DMS 273 (cell line): ENCODE measurements around the gene MR1.

Experiments used
- DNase-seq: peaks from one replicate; lab custom pipeline; 2025; ENCODE audit not compliant: unreplicated experiment; lab: John Stamatoyannopoulos, UW

Gene MR1

DNA sequence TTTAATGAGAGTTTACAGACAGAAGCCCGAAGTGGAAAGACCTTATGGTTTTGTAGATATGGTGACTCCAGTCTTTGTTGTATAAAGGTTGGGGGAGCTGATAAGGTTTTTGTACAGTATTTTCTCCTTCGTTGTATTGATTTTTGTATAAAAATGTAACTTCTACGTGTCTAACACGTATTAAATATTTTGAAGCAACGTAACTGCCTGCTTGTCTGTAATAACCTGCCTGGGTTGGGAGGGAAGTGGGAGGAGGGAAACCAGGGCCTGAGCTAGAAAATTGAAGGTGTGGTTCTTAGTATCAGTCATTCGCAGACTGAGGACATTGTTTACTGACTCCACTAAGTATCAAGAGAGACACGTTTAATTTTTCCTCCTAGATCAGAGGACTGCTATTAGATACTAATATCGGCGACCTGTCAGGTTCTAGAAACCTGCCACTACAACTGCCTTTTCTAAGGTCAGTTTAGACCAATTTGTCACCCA, 56.9 kb downstream of the MR1 start:
- DNase-seq = peak; percentile 36

DNA sequence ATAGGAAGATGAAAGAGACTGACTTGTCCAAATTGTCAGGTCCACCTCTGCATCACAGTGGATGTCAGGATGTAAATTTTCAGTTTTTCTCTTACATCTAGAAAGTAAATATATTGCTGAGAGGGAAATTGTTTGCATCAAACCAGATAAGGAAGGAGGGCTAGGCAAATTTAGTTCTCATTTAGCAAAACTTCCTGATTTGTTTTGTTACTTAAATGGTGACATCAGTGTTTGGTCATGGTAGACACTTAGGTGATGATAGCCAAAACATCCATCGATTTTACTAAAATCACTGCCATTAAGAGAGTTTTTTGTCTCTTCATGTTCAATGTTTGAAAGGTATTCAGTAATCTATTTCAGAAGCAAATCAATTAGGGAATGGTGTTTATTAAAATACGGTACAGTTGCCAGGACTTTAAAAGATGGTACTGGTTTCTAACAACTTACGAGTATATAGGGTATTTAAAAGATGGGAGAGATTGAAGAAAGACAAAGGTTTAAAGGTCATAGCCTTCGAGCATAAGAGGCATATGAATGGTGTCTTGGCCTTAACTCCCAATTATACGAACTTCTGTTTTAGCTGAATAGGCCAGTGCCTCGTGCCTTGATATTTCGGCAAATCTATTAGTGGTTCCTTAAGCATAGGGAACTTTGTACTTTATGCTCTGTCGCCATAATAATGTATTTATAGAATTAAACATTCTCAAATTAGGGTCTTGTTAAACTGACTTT, 57.7 kb downstream of the MR1 start:
- no peak for DNase-seq

DNA sequence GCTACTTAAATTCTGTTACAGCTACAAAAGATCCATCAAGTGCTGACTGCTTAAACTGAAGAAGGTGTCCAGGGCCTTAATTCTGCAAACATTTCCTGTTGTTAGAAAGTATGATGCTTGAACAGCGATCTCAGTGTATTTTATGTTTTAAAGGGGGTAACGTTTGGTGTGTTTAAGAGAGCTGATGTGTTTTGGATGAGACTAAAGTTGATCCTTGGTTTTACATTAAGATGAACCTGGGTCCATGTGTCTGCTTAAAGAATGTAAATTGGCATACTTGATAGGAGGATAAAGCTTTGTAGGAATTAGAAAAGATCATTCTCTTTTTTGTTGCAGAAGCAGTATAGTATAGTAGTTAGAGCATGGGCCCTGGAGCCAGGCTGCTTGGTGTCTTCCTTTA, 58.3 kb downstream of the MR1 start:
- DNase-seq = no peak

DNA sequence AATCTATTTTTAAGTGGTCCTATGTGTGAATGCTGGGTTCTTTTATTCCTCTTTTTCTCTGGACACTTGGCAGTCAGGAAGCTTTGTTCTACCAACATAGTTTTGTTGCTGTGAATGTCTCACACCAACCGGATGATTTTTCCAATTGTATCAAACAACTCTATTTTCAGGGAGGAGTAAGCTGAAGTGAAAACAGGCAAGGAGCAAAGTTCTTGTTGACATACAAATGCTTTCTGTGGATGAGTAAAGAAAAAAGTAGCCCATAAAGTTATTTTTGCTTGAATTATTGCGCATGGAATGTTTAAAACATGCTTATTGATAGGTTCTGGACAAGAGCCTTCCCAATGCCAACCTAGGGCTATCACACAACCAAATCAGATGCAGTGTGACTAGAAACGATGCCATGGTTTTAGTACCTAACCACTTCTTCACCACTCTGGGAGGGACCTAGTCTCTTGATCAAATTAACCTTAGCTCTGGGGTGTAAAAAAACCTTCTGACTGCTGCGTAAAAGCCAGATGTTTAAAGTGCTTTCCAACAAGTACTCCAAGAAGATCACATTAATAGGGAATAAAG, 59.2 kb downstream of the MR1 start:
- no peak for DNase-seq

DNA sequence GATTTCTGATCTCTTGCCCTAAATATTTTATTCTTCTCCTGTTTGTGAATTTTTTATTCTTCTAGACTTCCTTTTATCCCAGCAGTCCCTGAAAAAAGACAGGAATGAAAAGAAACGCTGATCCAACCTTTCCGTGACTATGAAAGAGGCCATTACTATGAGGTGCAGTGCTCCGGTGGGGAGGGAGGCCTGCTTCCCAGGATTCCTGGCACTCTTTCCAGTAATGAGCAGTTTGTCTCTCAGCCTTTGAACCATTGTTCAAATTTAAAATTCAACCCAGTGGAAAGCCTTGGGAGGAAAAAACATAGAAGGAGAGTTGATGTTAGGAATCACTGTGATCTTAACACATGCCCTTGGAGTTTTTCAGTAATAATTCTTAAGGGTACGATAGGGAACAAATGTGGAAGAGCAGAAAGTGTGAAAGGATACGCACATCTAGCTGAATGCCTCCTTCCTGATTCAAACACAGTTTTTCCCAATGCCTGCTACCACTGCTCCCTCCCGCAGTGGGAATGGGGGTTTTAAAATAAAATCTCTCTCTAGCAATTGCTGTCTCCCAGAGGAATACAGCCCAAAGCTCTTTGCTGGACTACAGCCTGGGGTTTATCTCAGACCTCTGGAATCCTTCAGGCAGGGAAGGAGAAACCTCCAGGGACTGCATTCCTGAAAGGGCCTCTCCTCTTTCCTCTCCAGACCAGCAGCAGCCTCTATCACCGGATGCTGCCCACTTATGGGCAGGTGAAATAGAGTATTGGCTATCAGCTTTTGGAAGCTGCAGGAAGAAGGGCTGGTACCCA, 60.8 kb downstream of the MR1 start:
- DNase-seq = peak; percentile 56

DNA sequence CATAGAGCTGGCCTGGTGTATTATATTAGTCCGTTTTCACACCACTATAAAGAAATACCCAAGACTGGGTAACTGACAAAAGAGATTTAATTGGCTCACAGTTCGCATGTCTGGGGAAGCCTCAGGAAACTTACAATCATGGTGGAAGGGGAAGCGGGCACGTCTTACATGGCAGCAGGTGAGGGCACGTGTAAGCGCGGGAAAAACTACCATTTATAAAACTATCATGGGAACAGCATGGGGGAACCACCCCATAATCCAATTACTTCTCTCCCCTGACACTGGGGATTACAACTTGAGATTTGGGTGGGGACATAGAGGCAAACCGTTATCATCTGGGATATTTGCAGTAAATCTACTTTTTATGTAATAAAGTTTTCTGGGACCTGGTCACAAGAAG, 61.5 kb downstream of the MR1 start:
- DNase-seq = no peak

DNA sequence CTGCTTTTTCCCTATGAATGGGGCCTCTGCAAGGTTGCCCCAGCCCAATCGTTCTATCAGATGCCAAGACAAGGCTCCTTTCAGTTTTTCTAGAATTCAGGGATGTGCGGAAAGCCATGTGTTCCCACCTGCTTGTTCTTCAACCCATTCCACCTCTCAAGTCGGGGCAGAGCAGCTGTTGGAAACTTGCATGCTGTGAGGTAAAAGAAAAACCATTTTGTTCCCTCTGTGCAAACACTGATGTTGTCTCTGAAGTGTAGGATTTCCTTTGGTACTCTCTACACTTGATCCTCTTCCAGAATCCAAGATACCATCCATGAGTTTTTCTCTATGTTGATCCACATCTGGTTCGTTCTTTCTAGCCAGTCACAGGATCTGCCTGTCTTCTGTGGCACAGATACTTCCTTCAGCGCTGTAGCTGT, 62.0 kb downstream of the MR1 start:
- DNase-seq = peak; percentile 59

DNA sequence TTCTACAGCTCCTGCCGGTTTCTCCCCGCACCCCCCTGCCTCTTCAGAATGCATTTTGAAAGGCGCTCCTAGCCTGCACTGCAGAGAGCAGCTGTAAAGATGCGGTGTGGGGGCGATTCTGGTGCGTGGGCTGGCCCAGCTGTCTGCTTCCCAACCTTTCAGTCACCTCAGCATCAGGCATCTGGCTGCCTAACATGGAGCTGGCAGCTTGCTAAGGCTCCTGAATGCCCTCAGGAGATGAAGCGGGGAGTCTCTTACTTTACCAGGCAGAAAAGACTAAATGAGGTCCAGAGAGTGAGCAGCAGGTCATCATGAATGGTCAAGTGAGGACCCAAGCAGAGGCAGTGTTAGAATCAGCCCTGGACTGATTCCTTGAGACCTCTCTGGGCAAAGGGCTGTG, 63.5 kb downstream of the MR1 start:
- peak; percentile 96 for DNase-seq

DNA sequence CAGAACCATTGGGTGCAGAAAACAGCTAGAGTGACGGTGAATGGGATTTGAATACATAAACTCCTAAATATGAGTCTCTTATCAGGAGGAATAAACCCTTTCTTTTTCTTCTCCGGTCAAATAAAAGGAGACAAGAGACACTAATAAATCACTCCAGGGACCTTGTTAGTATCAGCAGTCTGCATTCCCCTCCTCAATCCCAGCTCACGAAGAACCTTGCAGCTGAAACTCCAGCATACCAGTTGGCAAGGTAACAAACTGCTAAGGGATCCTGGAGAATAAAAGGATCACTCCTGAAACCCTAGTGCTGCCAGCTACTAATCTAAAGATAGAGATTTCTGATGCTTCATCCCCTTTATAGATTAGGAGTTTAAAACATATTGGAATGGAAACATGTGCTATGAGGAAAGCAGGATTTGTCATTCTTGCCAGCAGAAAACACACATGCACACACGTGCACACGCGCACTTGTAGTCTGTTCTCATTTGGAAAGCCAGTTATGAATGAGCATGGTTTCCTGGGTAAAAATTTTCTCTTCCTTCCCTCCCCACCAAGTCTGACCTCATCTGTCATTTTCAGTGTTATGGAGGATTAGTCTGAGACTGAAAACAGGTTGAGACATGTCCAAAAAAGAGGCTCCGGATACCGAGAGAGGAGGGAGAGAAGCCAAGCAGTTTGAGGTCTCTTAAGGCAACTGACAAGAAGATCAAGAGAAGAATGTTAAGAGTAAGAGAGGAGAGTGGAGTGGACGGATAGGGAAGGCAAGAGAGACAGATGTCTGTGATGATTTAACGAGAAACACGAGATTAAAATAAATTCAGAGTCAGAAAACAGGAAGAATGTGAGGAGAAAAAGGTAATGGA, 65.6 kb downstream of the MR1 start:
- peak; percentile 89 for DNase-seq

DNA sequence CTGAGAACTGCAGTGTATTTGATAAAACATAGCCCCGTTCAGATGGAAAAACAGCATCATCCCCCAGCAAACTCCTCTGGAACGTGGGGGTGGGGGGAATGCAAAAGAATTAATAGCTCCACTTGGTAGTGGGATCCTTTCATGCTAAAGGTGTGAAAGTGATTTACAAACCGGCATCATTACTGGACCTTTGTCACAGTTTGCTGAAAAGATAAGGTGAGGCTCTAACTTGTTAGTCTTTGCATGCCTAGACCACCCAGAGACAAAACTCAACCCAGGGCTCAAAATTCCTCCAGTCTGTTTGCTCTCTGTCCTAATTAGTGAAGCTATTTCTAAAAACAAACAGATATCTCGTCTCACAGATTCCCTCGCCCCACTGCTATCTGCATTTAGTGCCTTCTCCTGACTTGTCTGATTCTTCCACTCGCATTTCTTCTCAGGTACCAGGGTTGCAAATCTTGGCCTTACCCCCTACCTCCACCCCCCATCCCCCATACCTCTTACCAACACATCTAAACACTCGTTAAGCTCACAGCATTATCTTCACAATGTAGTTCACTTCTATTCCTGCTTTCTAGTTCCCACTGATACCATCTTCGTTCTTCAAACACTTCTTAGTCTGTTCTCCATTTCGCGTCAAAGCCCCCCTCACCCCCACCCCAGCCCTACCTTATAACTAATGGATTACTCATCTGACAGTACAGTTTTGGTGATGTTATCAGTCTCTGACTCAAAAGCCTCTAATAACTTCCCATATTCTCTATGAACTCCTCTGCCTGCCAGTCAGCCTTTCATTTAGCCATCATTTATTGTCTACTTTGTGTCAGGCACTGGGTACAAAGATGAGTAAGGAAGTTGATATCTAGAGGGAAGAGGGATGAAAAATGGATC, 66.5 kb downstream of the MR1 start:
- peak; percentile 61 for DNase-seq

DNA sequence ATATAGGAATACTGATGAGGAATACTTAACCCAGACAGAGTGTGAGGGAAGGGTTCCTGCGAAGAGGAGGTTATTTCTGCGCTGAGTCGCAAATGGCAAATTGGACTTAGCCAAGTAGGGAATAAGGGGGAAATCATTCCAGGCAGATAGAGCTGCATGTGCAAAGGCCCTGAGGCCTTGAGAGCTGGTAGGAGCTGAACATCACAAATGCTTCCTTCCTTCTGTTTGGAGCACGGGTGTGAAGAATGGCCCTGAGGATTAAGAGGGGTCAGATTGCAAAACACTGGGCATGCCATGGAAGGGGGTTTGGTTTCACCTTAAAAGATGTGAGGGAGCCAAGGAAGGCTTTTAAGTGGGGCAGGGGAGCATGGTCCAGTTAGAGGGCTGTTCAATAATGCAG, 67.2 kb downstream of the MR1 start:
- peak; percentile 23 for DNase-seq

DNA sequence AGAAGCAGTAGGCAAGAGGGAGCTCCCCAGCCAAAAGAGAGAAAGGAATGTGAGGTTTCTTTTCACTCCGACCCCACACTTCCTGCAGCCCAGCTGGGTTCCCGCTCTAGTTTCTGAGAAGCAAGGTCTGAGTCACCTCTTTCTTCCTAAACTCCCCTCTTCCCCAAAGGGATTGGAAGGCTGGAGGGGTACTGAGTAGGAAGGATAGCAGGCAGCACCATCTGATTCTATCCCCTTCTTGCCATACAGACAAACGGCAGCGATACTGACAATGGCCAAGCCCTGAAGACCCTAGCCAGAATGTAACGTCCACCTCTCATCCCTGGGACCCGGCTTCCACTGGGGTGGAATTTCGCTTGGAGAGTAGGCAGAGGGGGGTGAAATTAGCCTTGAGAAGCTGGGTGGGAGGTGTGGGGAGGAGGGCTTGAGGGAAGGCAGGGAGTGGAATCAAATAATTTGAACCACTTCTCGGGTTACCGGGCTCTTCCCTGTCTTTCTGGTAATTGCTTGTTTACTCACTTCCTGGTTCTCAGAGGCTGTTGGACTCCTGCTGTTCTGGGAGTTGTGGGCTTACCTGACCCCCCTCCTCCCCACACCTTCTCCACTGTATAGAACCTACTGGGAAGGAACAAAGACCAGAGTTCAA, 67.9 kb downstream of the MR1 start:
- peak; percentile 68 for DNase-seq

DNA sequence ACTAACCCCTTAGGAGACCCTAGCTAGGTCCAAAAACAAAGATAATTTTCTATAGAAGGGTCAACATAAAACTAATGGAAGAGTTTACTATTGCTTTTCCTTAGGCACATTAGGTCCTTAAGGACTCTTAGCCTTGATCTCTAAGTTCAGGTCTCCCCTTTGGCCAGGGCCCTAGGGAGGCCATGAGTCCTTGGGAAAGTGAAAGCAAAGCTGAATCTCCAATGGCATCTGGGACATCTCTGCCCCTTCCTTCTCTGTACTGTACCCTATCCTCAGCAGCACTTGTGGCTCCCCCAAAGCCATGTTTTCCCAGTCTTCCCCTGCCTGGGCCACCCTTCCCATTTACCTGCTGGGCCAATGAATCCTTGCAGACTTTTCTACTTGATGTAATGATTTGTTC, 69.1 kb downstream of the MR1 start:
- peak; percentile 42 for DNase-seq

DNA sequence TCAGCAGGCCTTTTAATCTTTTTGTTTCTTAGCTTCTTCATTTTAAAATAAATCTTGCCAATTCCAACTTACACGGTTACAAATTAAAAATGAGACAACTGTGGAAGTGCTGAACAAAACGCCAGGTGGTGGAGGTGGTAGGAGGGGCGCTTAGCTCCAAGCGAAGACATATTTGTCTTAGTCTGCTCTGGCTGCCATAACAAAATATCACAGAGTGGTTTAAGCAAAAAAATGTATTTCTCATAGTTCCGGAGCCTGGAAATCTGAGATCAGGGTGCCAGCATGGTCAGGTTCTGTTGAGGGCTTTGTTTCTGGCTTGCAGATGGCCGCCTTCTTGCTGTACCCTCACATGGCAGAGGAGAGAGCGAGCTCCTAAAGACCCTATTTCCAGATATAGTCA, 69.6 kb downstream of the MR1 start:
- no peak for DNase-seq

DNA sequence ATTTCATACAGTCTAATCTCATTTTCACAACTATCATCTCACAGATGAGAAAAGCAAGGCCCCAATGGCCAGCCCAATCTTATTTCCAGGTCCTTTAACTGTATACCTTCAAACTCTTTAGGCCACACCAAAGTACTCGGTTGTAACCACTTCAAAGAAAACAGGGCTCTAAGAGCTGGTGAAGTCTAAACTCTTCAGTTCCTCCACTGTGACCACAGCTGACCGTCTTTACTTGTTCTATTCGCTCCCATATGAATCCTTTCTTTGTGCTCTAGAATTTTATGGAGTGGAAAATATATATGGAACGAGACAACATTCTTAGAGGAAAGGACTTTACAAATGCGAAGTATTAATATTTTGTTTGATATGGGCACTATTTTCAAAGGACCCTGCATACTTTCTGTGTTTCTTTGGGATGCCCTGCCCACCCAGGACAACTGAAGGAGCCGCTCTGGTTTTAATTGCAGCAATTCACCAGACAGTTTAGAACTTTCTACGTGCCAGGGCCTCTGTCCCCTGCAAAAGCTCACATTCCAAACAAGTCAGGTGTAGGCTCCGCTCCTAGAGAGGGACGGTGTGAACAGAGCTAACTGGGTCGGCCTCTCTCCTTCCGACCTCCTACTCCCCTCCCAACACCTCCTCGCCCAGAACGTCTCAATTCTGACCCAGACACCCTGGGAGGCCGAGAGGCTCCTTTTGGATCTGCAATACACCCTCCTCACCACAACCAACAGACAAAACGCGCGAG, 70.4 kb downstream of the MR1 start:
- no peak for DNase-seq

DNA sequence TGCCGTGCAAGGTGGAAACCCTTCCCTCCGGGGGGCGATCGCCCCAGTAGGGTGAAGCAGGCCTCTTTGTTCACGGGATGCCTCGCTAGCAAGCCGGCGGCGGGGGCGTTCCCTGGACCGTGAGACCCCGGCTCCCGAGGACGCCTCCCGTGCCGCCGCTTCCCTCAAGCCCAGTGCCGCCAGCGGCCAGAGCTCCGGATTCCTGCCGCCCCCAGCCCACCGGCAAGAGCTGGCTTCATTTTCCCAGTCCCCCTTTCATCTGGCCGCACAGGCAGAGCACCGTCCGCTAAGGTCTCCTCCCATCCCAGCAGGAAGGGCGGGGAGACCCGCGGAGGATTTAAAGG, 71.0 kb downstream of the MR1 start:
- DNase-seq = peak; percentile 80

DNA sequence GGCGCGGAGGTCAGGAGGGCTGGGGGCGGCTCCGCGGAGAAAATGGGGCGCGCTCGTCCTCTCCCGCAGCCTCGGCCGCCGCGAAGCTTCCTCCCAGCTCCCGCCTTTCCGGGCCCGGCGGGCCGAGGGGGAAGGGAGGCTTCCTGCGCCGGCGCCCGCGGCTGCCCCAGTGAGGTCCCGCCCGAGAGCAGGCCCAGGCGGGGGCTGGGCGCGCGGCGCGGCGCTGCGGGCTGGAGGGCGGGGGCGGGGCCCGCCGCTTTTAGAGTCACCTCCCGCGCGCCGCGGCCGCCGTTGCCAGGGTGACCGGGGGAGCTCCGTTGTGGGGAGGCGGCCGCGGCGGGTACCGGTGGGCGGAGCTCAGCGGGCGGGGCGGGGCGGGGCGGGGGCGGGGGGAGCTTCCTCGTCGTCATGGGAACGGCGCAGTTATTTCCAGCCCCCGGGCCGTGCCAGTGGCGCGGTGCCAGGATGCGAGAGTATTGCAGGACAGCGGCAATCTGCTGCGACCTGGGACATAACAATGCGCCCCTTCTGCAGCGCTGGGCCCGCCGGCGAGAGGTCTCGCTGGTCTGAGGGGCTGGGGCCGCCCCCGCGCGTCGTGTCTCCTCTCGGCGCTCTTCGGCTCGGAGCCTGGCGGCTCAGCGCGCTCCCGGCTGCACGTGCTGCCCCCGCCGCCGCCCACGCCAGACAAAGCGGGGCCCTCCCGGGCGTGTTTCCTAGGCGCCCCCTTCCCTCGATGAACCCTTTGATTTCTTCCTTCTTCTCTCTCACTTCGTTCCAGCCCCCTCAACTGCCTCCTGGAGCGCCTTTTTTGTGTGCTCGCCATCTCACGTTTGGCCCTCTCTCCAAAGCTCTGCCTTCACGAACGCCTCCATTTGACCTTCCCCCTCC, 71.6 kb downstream of the MR1 start:
- DNase-seq = peak; percentile 98

DNA sequence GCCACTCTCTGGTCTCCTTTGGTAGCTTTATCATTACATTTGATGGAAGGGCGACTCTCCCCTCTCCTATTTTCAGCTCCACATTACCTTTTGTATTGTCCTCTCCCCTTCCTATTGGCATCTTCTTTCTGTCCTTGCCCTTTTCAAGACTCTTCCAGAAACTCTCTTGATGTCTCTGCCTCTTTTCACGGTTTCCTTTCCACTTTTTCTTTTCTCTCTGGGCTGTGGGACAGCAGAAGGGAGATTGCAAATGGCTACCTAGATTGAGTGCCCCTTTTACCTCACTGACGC, 72.2 kb downstream of the MR1 start:
- no peak for DNase-seq
